ENCODE data around the gene CDH13. TPM values are rescaled to one million over a fixed set of nuclear protein-coding genes. Genes with fewer than 3 reads are reported as not detected.

Gene CDH13
- polyA plus RNA-seq, 1 donor from 2014 or later: 3.2 TPM

GRCh38 chr16:83830769-83831455 is 1204.1 kb downstream of the CDH13 start:
- Histone ChIP-seq H3K4me3 (ENCODE audit: low read length) (no peak overlapping the region), H2AFZ (ENCODE audit: low read depth, low read length) (no peak overlapping the region), H3K4me2 (ENCODE audit: low read length) (no peak overlapping the region), H3K9ac (ENCODE audit: low read length) (no peak overlapping the region), H3K9me3 (ENCODE audit: low read length) (no peaks in the 10 kb centered on the region), H3K27me3 (ENCODE audit: insufficient read depth, low read depth, low read length) (no peaks in the 10 kb centered on the region), H3K27ac (ENCODE audit: low read length) (no peak overlapping the region), H3F3A (ENCODE audit: insufficient read depth, low read length, poor library complexity, severe bottlenecking) (no peaks in the 10 kb centered on the region), H3K79me2 (replicated peaks; ENCODE audit: insufficient read depth, low read length) (no peaks in the 10 kb centered on the region), H3K36me3 (ENCODE audit: insufficient read depth, low read length) (no peaks in the 10 kb centered on the region), H4K20me1 (ENCODE audit: insufficient read depth) (no peaks in the 10 kb centered on the region), H3K9me2 (ENCODE audit: insufficient read depth, low read length) (no peaks in the 10 kb centered on the region)
- no peak for TF ChIP-seq EP300 (conservative IDR thresholded peaks at IDR 0.05; ENCODE audit: poor library complexity, severe bottlenecking)

GRCh38 chr16:83831456-83831987 is 1204.8 kb downstream of the CDH13 start:
- Histone ChIP-seq H3K36me3 (ENCODE audit: insufficient read depth, low read length) (no peaks in the 10 kb centered on the region), H4K20me1 (ENCODE audit: insufficient read depth) (no peaks in the 10 kb centered on the region), H3K79me2 (replicated peaks; ENCODE audit: insufficient read depth, low read length) (no peaks in the 10 kb centered on the region), H3K27me3 (ENCODE audit: insufficient read depth, low read depth, low read length) (no peaks in the 10 kb centered on the region), H3K9me3 (ENCODE audit: low read length) (no peaks in the 10 kb centered on the region), H3K4me2 (ENCODE audit: low read length) (no peak overlapping the region), H3K9me2 (ENCODE audit: insufficient read depth, low read length) (no peaks in the 10 kb centered on the region), H3K27ac (ENCODE audit: low read length) (no peak overlapping the region), H2AFZ (ENCODE audit: low read depth, low read length) (no peak overlapping the region), H3F3A (ENCODE audit: insufficient read depth, low read length, poor library complexity, severe bottlenecking) (no peaks in the 10 kb centered on the region), H3K9ac (ENCODE audit: low read length) (no peak overlapping the region), H3K4me3 (ENCODE audit: low read length) (no peak overlapping the region)
- TF ChIP-seq REST (IDR thresholded peaks at IDR 0.05; ENCODE audit: borderline replicate concordance): no peak
- TF ChIP-seq CTCF (IDR thresholded peaks at IDR 0.05; ENCODE audit: poor library complexity, severe bottlenecking): no peak
- TF ChIP-seq SMC3 (conservative IDR thresholded peaks at IDR 0.05; ENCODE audit: poor library complexity): no peak
- TF ChIP-seq TAF1 (IDR thresholded peaks at IDR 0.05; ENCODE audit: low read depth): no peak
- no peak for TF ChIP-seq MXI1 (conservative IDR thresholded peaks at IDR 0.05; ENCODE audit: poor library complexity, severe bottlenecking)
- TF ChIP-seq EP300 (conservative IDR thresholded peaks at IDR 0.05; ENCODE audit: poor library complexity, severe bottlenecking): no peak
- no peak for TF ChIP-seq RAD21 (conservative IDR thresholded peaks at IDR 0.05)
- no peak for TF ChIP-seq POLR2AphosphoS5 (IDR thresholded peaks at IDR 0.05)
- no peak for TF ChIP-seq EZH2 (IDR thresholded peaks at IDR 0.05; ENCODE audit: borderline replicate concordance, insufficient read depth, low read length, poor library complexity, severe bottlenecking)

Data from neural cell (in vitro differentiated cells).